ENCODE measurements around the gene DISC1. TPM values are rescaled to one million over a fixed set of nuclear protein-coding genes. Genes with fewer than 3 reads are reported as not detected.
A peak's percentile ranks its signal among the peaks of the same experiment; 100 is the strongest.

DISC1 gene
- total RNA-seq, 1 donor from 2014 or later = 12.5 TPM

- Histone ChIP-seq H3K27me3 (ENCODE audit: control insufficient read depth in 3 of 3, insufficient read depth in 3 of 3, low read length in 3 of 3) (no peaks in the 10 kb centered on the region), H3K4me1 (ENCODE audit: control insufficient read depth in 3 of 3, insufficient read depth in 3 of 3, low read length in 3 of 3) (peaks cover 0 to 6% (median 0%) of the 10 kb centered on the region in 3 donors), H3K36me3 (ENCODE audit: control insufficient read depth in 3 of 3, insufficient read depth in 3 of 3, low read length in 3 of 3) (no peaks in the 10 kb centered on the region), H3K9me3 (ENCODE audit: control insufficient read depth in 3 of 3, low read length in 3 of 3) (no peaks in the 10 kb centered on the region), H3K4me3 (ENCODE audit: low read length in 3 of 3) (no peak overlapping the region), H3K9ac (ENCODE audit: low read depth in 1 of 3, low read length in 3 of 3) (no peak overlapping the region), H3K27ac (ENCODE audit: low read depth, low read length) (no peak overlapping the region)
Measured at GRCh38 chr1:231853588-231854207, 227.1 kb downstream of the DISC1 start.

- H3K9ac ChIP-seq (ENCODE audit: low read depth in 1 of 3, low read length in 3 of 3) = no peak overlapping the region
- H3K27ac ChIP-seq (ENCODE audit: low read depth, low read length) = no peak overlapping the region
- no peaks in the 10 kb centered on the region for H3K9me3 ChIP-seq (ENCODE audit: control insufficient read depth in 3 of 3, low read length in 3 of 3)
- H3K4me1 ChIP-seq (ENCODE audit: control insufficient read depth in 3 of 3, insufficient read depth in 3 of 3, low read length in 3 of 3) = peaks cover 0 to 6% (median 0%) of the 10 kb centered on the region in 3 donors
- H3K36me3 ChIP-seq (ENCODE audit: control insufficient read depth in 3 of 3, insufficient read depth in 3 of 3, low read length in 3 of 3) = no peaks in the 10 kb centered on the region
- H3K27me3 ChIP-seq (ENCODE audit: control insufficient read depth in 3 of 3, insufficient read depth in 3 of 3, low read length in 3 of 3) = no peaks in the 10 kb centered on the region
- no peak overlapping the region for H3K4me3 ChIP-seq (ENCODE audit: low read length in 3 of 3)
Measured at GRCh38 chr1:231855361-231855760, 228.8 kb downstream of the DISC1 start.

GRCh38 chr1:231855926-231856325 lies 229.3 kb downstream of the DISC1 start:
- Histone ChIP-seq H3K27me3 (ENCODE audit: control insufficient read depth in 3 of 3, insufficient read depth in 3 of 3, low read length in 3 of 3) (no peaks in the 10 kb centered on the region), H3K27ac (ENCODE audit: low read depth, low read length) (no peak overlapping the region), H3K9ac (ENCODE audit: low read depth in 1 of 3, low read length in 3 of 3) (no peak overlapping the region), H3K4me3 (ENCODE audit: low read length in 3 of 3) (no peak overlapping the region), H3K36me3 (ENCODE audit: control insufficient read depth in 3 of 3, insufficient read depth in 3 of 3, low read length in 3 of 3) (no peaks in the 10 kb centered on the region), H3K4me1 (ENCODE audit: control insufficient read depth in 3 of 3, insufficient read depth in 3 of 3, low read length in 3 of 3) (peaks cover 0 to 6% (median 0%) of the 10 kb centered on the region in 3 donors), H3K9me3 (ENCODE audit: control insufficient read depth in 3 of 3, low read length in 3 of 3) (no peaks in the 10 kb centered on the region)

GRCh38 chr1:231856426-231856825 lies 229.8 kb downstream of the DISC1 start:
- Histone ChIP-seq H3K4me1 (ENCODE audit: control insufficient read depth in 3 of 3, insufficient read depth in 3 of 3, low read length in 3 of 3) (peaks cover 0 to 6% (median under 1%) of the 10 kb centered on the region in 3 donors), H3K4me3 (ENCODE audit: low read length in 3 of 3) (no peak overlapping the region), H3K9ac (ENCODE audit: low read depth in 1 of 3, low read length in 3 of 3) (no peak overlapping the region), H3K9me3 (ENCODE audit: control insufficient read depth in 3 of 3, low read length in 3 of 3) (no peaks in the 10 kb centered on the region), H3K27ac (ENCODE audit: low read depth, low read length) (no peak overlapping the region), H3K36me3 (ENCODE audit: control insufficient read depth in 3 of 3, insufficient read depth in 3 of 3, low read length in 3 of 3) (no peaks in the 10 kb centered on the region), H3K27me3 (ENCODE audit: control insufficient read depth in 3 of 3, insufficient read depth in 3 of 3, low read length in 3 of 3) (no peaks in the 10 kb centered on the region)

GRCh38 chr1:231856894-231857293 lies 230.3 kb downstream of the DISC1 start:
- Histone ChIP-seq H3K36me3 (ENCODE audit: control insufficient read depth in 3 of 3, insufficient read depth in 3 of 3, low read length in 3 of 3) (no peaks in the 10 kb centered on the region), H3K4me3 (ENCODE audit: low read length in 3 of 3) (no peak overlapping the region), H3K9me3 (ENCODE audit: control insufficient read depth in 3 of 3, low read length in 3 of 3) (no peaks in the 10 kb centered on the region), H3K27ac (ENCODE audit: low read depth, low read length) (no peak overlapping the region), H3K27me3 (ENCODE audit: control insufficient read depth in 3 of 3, insufficient read depth in 3 of 3, low read length in 3 of 3) (no peaks in the 10 kb centered on the region), H3K9ac (ENCODE audit: low read depth in 1 of 3, low read length in 3 of 3) (no peak overlapping the region), H3K4me1 (ENCODE audit: control insufficient read depth in 3 of 3, insufficient read depth in 3 of 3, low read length in 3 of 3) (peaks cover 0 to 10% (median 5%) of the 10 kb centered on the region in 3 donors)

- no peaks in the 10 kb centered on the region for H3K36me3 ChIP-seq (ENCODE audit: control insufficient read depth in 3 of 3, insufficient read depth in 3 of 3, low read length in 3 of 3)
- H3K9ac ChIP-seq (ENCODE audit: low read depth in 1 of 3, low read length in 3 of 3) = no peak overlapping the region
- peaks cover 0 to 13% (median 8%) of the 10 kb centered on the region in 3 donors for H3K4me1 ChIP-seq (ENCODE audit: control insufficient read depth in 3 of 3, insufficient read depth in 3 of 3, low read length in 3 of 3)
- no peaks in the 10 kb centered on the region for H3K27me3 ChIP-seq (ENCODE audit: control insufficient read depth in 3 of 3, insufficient read depth in 3 of 3, low read length in 3 of 3)
- H3K9me3 ChIP-seq (ENCODE audit: control insufficient read depth in 3 of 3, low read length in 3 of 3) = no peaks in the 10 kb centered on the region
- no peak overlapping the region for H3K27ac ChIP-seq (ENCODE audit: low read depth, low read length)
- no peak overlapping the region for H3K4me3 ChIP-seq (ENCODE audit: low read length in 3 of 3)
Measured at GRCh38 chr1:231857609-231858135, 231.1 kb downstream of the DISC1 start.

DNA sequence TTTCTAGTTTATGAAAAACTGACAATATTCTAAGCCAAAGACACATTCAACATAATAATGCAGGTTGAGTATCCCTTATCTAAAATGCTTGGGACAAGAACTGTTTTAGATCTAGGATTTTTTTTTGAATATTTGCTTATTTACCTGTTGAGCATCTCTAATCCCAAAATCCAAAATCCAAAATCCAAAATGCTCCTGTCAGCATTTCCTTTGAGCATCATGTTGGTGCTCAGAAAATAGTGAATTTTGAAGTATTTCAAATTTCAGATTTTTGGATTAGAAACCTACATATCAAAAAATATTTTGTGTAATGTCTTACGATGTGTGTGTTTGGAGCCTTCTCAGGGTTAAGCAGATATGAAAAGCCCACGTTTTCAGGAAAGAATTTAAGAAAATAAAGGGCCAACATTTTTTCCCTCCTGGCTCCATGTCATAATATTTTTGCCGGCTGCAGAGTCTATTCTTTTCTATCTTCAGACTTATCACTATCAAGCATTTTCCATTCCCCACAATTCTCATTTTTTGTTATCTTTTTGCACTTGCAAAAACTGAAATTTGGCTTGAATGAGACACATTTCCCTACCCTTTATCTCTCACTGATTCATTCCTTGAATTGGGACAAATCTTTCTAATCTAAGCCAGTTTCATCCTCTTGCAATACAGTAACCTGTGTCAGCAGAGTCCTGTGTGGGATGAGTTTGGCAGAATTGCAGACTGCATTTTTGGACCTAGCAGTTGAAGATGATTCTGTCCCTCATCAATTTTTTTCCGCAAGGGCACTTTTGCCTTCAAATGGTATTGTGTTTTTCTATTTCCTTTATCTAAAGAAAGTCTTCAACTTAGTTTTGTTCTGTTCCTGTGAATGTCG lies 233.9 kb downstream of the DISC1 start:
- no peak overlapping the region for H3K4me3 ChIP-seq (ENCODE audit: low read length in 3 of 3)
- no peaks in the 10 kb centered on the region for H3K36me3 ChIP-seq (ENCODE audit: control insufficient read depth in 3 of 3, insufficient read depth in 3 of 3, low read length in 3 of 3)
- H3K4me1 ChIP-seq (ENCODE audit: control insufficient read depth in 3 of 3, insufficient read depth in 3 of 3, low read length in 3 of 3) = peaks cover 0 to 8% (median 8%) of the 10 kb centered on the region in 3 donors
- no peak overlapping the region for H3K27ac ChIP-seq (ENCODE audit: low read depth, low read length)
- no peaks in the 10 kb centered on the region for H3K27me3 ChIP-seq (ENCODE audit: control insufficient read depth in 3 of 3, insufficient read depth in 3 of 3, low read length in 3 of 3)
- no peaks in the 10 kb centered on the region for H3K9me3 ChIP-seq (ENCODE audit: control insufficient read depth in 3 of 3, low read length in 3 of 3)
- no peak overlapping the region for H3K9ac ChIP-seq (ENCODE audit: low read depth in 1 of 3, low read length in 3 of 3)

DNA sequence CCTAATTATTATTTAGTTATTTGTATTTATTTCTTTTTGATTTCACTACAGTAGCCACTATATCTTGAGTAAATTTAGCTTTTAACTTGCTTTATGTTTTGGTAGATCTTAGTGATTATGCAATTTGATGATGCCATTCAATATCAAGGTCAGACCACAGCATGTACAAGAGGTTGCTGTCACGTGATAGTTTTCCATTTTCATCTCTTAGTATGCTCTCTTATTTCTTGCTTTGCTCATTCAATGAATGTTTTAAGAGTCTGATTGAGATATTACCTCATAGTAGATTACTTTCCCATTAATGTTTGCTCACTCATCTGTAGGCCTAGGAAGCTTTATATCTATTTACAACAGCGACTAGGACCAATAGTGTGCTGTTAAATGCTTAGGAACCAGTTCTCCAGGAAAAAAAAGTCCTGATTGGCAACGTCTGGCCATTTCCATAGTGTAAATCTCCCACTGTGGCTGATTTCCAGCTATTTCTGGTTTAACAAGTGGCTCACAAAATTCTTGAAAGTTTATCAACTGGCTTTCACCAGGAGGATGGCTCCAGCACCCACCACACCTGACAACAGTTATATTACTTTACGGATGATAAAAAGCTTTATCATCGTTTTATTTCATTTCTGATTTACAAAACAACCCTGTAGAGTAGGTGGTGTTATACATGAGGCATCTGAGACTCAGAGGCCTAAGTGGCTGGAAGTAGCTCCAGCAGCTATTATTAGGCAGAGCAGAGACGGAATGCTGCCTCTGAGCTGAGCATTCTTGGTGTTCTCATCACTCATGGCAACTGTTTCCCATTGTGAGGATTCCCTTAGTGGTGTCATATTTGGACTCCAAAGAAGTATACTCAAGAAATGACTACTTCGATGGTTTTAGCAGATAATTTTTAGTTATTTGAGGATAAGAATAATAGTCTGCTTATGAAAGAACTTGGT lies 235.2 kb downstream of the DISC1 start:
- H3K9ac ChIP-seq (ENCODE audit: low read depth in 1 of 3, low read length in 3 of 3) = no peak overlapping the region
- no peaks in the 10 kb centered on the region for H3K36me3 ChIP-seq (ENCODE audit: control insufficient read depth in 3 of 3, insufficient read depth in 3 of 3, low read length in 3 of 3)
- H3K4me1 ChIP-seq (ENCODE audit: control insufficient read depth in 3 of 3, insufficient read depth in 3 of 3, low read length in 3 of 3) = peaks cover 0 to 11% (median 8%) of the 10 kb centered on the region in 3 donors
- H3K9me3 ChIP-seq (ENCODE audit: control insufficient read depth in 3 of 3, low read length in 3 of 3) = no peaks in the 10 kb centered on the region
- peak overlapping the region; percentile 64 for H3K27ac ChIP-seq (ENCODE audit: low read depth, low read length)
- H3K4me3 ChIP-seq (ENCODE audit: low read length in 3 of 3) = no peak overlapping the region
- no peaks in the 10 kb centered on the region for H3K27me3 ChIP-seq (ENCODE audit: control insufficient read depth in 3 of 3, insufficient read depth in 3 of 3, low read length in 3 of 3)

- no peaks in the 10 kb centered on the region for H3K36me3 ChIP-seq (ENCODE audit: control insufficient read depth in 3 of 3, insufficient read depth in 3 of 3, low read length in 3 of 3)
- no peaks in the 10 kb centered on the region for H3K9me3 ChIP-seq (ENCODE audit: control insufficient read depth in 3 of 3, low read length in 3 of 3)
- H3K4me1 ChIP-seq (ENCODE audit: control insufficient read depth in 3 of 3, insufficient read depth in 3 of 3, low read length in 3 of 3) = peaks cover 0 to 11% (median 8%) of the 10 kb centered on the region in 3 donors
- no peak overlapping the region for H3K27ac ChIP-seq (ENCODE audit: low read depth, low read length)
- H3K9ac ChIP-seq (ENCODE audit: low read depth in 1 of 3, low read length in 3 of 3) = no peak overlapping the region
- no peak overlapping the region for H3K4me3 ChIP-seq (ENCODE audit: low read length in 3 of 3)
- H3K27me3 ChIP-seq (ENCODE audit: control insufficient read depth in 3 of 3, insufficient read depth in 3 of 3, low read length in 3 of 3) = no peaks in the 10 kb centered on the region
Measured at GRCh38 chr1:231862611-231863010, 236.0 kb downstream of the DISC1 start.
